Stimulated activated naive CD8-positive, alpha-beta T cell treated with anti-CD3 and anti-CD28 coated beads, Interleukin-15, amount 100 ng/mL, for 72 hours (primary cell): ENCODE data around the gene PCDHA13.
"Not testable (repeated sequence)": the region's sequence is repeated elsewhere in the genome, so short reads cannot be mapped to it uniquely, and the experiment has no call there.

Experiments
- ATAC-seq: fragments of 150-1000 bp; cut with Tn5 transposase; 2 replicates; pipeline ENCODE4 v1.10.0; 2021; ENCODE audit warnings: mild to moderate bottlenecking, moderate library complexity
- DNase-seq, 2 donors: peaks; one replicate each; pipeline ENCODE4 v3.0.0; 2021 to 2022
- H3K27ac Mint-ChIP-seq, 2 donors: one replicate each; pipeline ENCODE4 v1.8.0; 2022; ENCODE audit warnings: mild to moderate bottlenecking in 2 of 2, mixed read lengths in 2 of 2, moderate library complexity in 2 of 2
- H3K27me3 Mint-ChIP-seq: one replicate; pipeline ENCODE4 v1.8.0; 2022; ENCODE audit warnings: mixed read lengths
- H3K4me1 Mint-ChIP-seq: one replicate; pipeline ENCODE4 v1.8.0; 2022; ENCODE audit warnings: mild to moderate bottlenecking, mixed read lengths
- H3K4me3 Mint-ChIP-seq, 2 donors: one replicate each; pipeline ENCODE4 v1.8.0; 2022; ENCODE audit warnings: mild to moderate bottlenecking in 2 of 2, mixed read lengths in 2 of 2, moderate library complexity in 1 of 2
- H3K9me3 Mint-ChIP-seq, 2 donors: one replicate each; pipeline ENCODE4 v1.8.0; 2022; ENCODE audit warnings: mixed read lengths in 2 of 2

PCDHA13 gene

GRCh38 chr5:140862441-140863295 lies 19.3 kb upstream of the PCDHA13 start:
- no peak for ATAC-seq
- Mint-ChIP-seq H3K27ac (peak overlapping the region in 1 of 2 donors; percentile 34), H3K9me3 (peaks cover 4 to 14% of the 10 kb centered on the region in 2 donors)

GRCh38 chr5:140868721-140869554 lies 13.0 kb upstream of the PCDHA13 start, which contains the start of gene PCDHA11:
PCDHA11 (plus strand) TSS chr5:140868957; CDS start chr5:140869104, 147 bp downstream.
- no peak within 1 kb of the TSS for H3K4me3 Mint-ChIP-seq
- no peak within 1 kb of the TSS for H3K27ac Mint-ChIP-seq
- ATAC-seq (no peak), DNase-seq (no peak)
- H3K27me3 Mint-ChIP-seq, result peaks cover 13% of the 10 kb centered on the region
- no peaks in the 10 kb centered on the region for H3K4me1 Mint-ChIP-seq
- peaks cover 5 to 6% of the 10 kb centered on the region in 2 donors for H3K9me3 Mint-ChIP-seq

More at GRCh38 chr5:140862441-140863295, 19.3 kb upstream of the PCDHA13 start:
- DNase-seq, result no peak
- Mint-ChIP-seq H3K27me3 (no peaks in the 10 kb centered on the region), H3K4me1 (no peaks in the 10 kb centered on the region), H3K4me3 (no peak overlapping the region)

DNA sequence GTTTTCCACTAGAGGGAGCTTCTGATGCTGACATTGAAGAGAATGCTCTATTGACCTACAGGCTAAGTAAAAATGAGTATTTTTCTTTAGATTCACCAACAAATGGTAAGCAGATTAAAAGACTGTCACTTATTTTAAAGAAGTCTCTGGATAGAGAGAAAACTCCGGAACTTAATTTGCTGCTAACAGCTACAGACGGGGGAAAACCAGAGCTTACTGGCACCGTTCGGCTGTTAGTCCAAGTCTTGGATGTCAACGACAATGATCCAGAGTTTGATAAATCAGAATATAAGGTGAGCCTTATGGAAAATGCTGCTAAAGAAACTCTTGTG lies 12.4 kb upstream of the PCDHA13 start:
- H3K9me3 Mint-ChIP-seq, result peaks cover 5 to 6% of the 10 kb centered on the region in 2 donors

GRCh38 chr5:140870221-140871201 lies 11.4 kb upstream of the PCDHA13 start:
- no peak for ATAC-seq
- Mint-ChIP-seq H3K27me3 (peaks cover 28% of the 10 kb centered on the region), H3K27ac (no peak overlapping the region), H3K4me3 (no peak overlapping the region), H3K9me3 (peaks cover 5 to 6% of the 10 kb centered on the region in 2 donors), H3K4me1 (no peaks in the 10 kb centered on the region)
- no peak for DNase-seq

More for the DNA sequence above, 12.4 kb upstream of the PCDHA13 start:
- Mint-ChIP-seq H3K27ac (no peak overlapping the region), H3K4me3 (no peak overlapping the region), H3K4me1 (no peaks in the 10 kb centered on the region), H3K27me3 (peaks cover 19% of the 10 kb centered on the region)
- no peak for DNase-seq
- ATAC-seq, result no peak

DNA sequence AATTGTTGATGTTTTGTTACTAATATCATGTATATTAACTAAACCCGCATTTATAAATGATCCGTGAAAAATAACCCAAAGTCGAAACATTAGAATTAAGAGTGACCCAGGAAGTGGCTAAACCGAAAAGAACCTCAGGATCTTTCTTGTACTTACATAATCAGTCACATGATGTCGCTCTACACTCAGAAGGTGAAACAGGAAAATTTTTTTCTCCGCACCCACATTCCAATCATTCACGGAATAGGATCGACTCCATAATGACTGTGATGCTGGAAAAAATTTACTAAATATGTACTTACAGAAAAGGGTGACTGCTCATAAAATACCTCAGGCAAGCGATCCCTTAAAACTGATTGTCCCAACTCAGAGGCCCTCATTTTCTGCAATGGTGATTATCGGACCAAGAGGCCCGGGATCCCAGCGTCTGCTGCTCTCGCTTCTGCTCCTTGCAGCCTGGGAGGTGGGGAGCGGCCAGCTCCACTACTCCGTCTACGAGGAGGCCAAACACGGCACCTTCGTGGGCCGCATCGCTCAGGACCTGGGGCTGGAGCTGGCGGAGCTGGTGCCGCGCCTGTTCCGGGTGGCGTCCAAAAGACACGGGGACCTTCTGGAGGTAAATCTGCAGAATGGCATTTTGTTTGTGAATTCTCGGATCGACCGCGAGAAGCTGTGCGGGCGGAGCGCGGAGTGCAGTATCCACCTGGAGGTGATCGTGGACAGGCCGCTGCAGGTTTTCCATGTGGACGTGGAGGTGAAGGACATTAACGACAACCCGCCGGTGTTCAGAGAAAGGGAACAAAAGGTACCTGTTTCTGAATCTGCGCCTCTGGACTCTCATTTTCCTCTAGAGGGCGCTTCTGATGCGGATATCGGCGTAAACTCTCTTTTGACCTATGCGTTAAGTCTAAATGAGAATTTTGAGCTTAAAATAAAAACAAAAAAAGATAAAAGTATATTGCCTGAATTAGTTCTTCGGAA lies 6.5 kb upstream of the PCDHA13 start, which contains the start of gene PCDHA12:
Gene PCDHA12 (plus strand): TSS at position 224 of the 981 bp plus-strand sequence. CDS start 165 bp downstream, at position 389.
- ATAC-seq, result no peak
- DNase-seq, result no peak
- Mint-ChIP-seq H3K9me3 (peaks cover 0 to 7% of the 10 kb centered on the region in 2 donors), H3K4me1 (no peaks in the 10 kb centered on the region), H3K27me3 (peaks cover 29% of the 10 kb centered on the region), H3K4me3 (no peak within 1 kb of the TSS), H3K27ac (no peak within 1 kb of the TSS)

GRCh38 chr5:140876541-140877261 lies 5.2 kb upstream of the PCDHA13 start:
- not testable (repeated sequence) for H3K4me1 Mint-ChIP-seq, H3K27ac Mint-ChIP-seq, H3K4me3 Mint-ChIP-seq, ATAC-seq, DNase-seq
- peaks cover 43% of the 10 kb centered on the region for H3K27me3 Mint-ChIP-seq
- H3K9me3 Mint-ChIP-seq, result peaks cover 5 to 20% of the 10 kb centered on the region in 2 donors

- H3K9me3 Mint-ChIP-seq, result peaks cover 10 to 21% of the 10 kb centered on the region in 2 donors
- ATAC-seq, result no peak
- H3K27ac Mint-ChIP-seq, result no peak overlapping the region
- no peaks in the 10 kb centered on the region for H3K4me1 Mint-ChIP-seq
- no peak for DNase-seq
- H3K27me3 Mint-ChIP-seq, result peaks cover 46% of the 10 kb centered on the region
- no peak overlapping the region for H3K4me3 Mint-ChIP-seq
These were observed 4.7 kb upstream of the PCDHA13 start for GRCh38 chr5:140877262-140877581.

DNA sequence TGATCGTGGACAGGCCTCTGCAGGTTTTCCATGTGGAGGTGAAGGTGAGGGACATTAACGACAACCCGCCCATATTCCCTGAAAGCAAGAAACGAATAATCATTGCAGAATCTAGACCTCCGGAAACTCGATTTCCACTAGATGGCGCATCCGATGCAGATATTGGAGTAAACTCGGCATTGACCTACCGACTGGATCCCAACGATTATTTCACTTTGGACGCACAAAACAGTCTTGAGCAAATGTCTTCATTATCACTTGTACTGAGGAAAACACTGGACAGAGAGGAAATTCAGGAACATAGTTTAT lies 621 bp downstream of the PCDHA13 start:
- ATAC-seq (no peak), DNase-seq (no peak)
- Mint-ChIP-seq H3K27me3 (peaks cover 31% of the 10 kb centered on the region), H3K4me3 (no peak overlapping the region), H3K9me3 (peaks cover 20 to 29% of the 10 kb centered on the region in 2 donors), H3K27ac (no peak overlapping the region), H3K4me1 (no peaks in the 10 kb centered on the region)

DNA sequence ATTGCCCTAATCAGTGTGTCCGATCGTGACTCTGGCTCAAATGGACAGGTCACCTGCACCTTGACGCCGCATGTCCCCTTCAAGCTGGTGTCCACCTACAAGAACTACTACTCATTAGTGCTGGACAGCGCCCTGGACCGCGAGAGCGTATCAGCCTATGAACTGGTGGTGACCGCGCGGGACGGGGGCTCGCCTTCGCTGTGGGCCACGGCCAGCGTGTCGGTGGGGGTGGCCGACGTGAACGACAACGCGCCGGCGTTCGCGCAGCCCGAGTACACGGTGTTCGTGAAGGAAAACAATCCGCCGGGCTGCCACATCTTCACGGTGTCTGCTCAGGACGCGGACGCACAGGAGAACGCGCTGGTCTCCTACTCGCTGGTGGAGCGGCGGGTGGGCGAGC lies 1.4 kb downstream of the PCDHA13 start:
- ATAC-seq (no peak), DNase-seq (no peak)
- Mint-ChIP-seq H3K4me1 (no peaks in the 10 kb centered on the region), H3K27me3 (peaks cover 34% of the 10 kb centered on the region), H3K9me3 (peaks cover 22 to 30% of the 10 kb centered on the region in 2 donors), H3K4me3 (no peak overlapping the region), H3K27ac (peak overlapping the region in 1 of 2 donors; percentile 50)

- Mint-ChIP-seq H3K4me3 (no peak overlapping the region), H3K27me3 (peaks cover 34% of the 10 kb centered on the region), H3K9me3 (peaks cover 22 to 25% of the 10 kb centered on the region in 2 donors), H3K27ac (no peak overlapping the region), H3K4me1 (no peaks in the 10 kb centered on the region)
- ATAC-seq (no peak), DNase-seq (no peak)
These were observed 2.2 kb downstream of the PCDHA13 start for GRCh38 chr5:140883927-140884697.

DNA sequence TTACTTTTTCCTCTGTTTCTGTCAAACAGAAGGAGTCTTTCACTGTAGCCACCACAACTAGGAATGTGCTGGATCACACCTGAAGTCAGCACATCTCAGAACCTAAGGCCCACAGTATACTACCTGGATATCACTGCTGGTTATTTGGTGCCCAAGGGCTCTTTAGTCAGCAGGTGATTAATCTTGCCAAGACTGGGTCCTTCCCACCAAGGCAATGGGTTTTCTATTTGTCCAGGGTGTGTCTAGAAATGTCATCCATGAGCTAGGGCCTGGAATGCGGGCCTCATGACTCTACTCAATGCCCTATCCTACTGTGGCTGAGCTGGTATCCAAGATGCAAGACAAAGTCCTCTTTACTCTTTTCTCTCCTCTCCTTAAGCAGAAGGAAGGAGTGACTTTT lies 34.4 kb downstream of the PCDHA13 start:
- DNase-seq, result no peak
- Mint-ChIP-seq H3K4me3 (no peak overlapping the region), H3K4me1 (no peaks in the 10 kb centered on the region), H3K27ac (no peak overlapping the region), H3K9me3 (peaks cover 2 to 31% of the 10 kb centered on the region in 2 donors), H3K27me3 (no peaks in the 10 kb centered on the region)
- ATAC-seq, result no peak

GRCh38 chr5:140923601-140924000 lies 41.7 kb downstream of the PCDHA13 start:
- Mint-ChIP-seq H3K4me3 (no peak overlapping the region), H3K27me3 (peaks cover 46% of the 10 kb centered on the region), H3K27ac (no peak overlapping the region), H3K9me3 (no peaks in the 10 kb centered on the region), H3K4me1 (peaks cover 18% of the 10 kb centered on the region)
- no peak for ATAC-seq
- DNase-seq, result no peak

- ATAC-seq (peak; percentile 9), DNase-seq (no peak)
- Mint-ChIP-seq H3K27ac (no peak within 1 kb of the TSS), H3K4me3 (peak within 1 kb of the TSS; percentile 12 to 63), H3K27me3 (peaks cover 60% of the 10 kb centered on the region), H3K4me1 (peaks cover 18% of the 10 kb centered on the region), H3K9me3 (no peaks in the 10 kb centered on the region)
These were observed 44.0 kb downstream of the PCDHA13 start, which contains the start of gene PCDHAC1 for GRCh38 chr5:140925806-140926442. PCDHAC1 (plus strand) TSS chr5:140926299; CDS start chr5:140926893, 594 bp downstream.
